GM12892 (cell line): Measurements from ENCODE around the gene SMG6.

Experiments used
- POLR2A ChIP-seq: IDR thresholded peaks from 2 replicates; pipeline ENCODE4 v1.6.1; 2011; ENCODE audit warnings: low read depth, low read length, control low read depth
- POLR2AphosphoS5 ChIP-seq: IDR thresholded peaks from 2 replicates; pipeline ENCODE4 v1.6.1; 2011; ENCODE audit warnings: low read depth, low read length, control low read depth
- TAF1 ChIP-seq: IDR thresholded peaks from 2 replicates; pipeline ENCODE4 v1.6.1; 2011; ENCODE audit warnings: low read depth, mild to moderate bottlenecking, control low read depth, low read length, borderline replicate concordance

DNA sequence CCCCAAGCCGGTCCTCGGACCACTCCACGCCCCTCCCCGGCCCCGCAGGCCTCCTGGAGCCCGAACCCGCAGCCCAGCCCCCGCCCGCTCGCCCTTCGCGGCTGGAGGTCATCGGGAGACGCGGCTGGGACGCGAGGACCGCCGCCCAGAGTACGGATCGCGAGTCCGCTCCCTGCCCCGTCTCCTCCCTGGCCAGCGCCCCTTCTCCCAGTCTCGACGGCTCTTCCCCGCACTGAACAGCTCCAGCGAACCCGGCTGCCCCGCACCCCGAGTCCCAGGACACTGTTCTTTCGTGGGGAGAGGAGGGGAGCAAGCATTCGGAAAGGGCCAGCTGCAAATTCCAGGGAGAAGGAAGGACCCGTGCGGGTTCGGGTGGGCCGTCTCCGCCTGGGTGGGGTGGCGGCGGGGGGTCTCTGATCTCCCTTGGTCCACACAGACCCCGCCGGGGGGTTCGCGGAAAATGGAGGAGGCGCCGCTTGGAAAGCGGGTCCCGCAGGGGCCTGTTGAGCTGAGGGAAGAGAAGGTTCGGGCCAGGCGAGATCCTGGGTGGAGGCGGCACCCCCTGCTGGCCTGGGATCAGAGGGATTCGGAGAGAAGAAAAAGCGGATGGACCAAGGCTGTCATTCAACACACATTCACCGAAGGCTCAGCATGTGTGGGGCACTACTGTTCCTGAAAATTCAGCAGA is 277.8 kb downstream of the SMG6 start:
- no peak for TF ChIP-seq POLR2AphosphoS5
- TF ChIP-seq POLR2A, result no peak
- TF ChIP-seq TAF1, result no peak
